DND-41 (cell line): Measurements from ENCODE around the gene GUCY1A1.

Experiments
- EZH2 ChIP-seq: IDR thresholded peaks from 3 replicates; pipeline ENCODE4 v1.6.1; 2012; ENCODE audit warnings: borderline replicate concordance, low read depth, mild to moderate bottlenecking, moderate library complexity, low read length, inconsistent platforms; ENCODE audit not compliant: severe bottlenecking
- TF ChIP-seq, protein P1 (sequence below): IDR thresholded peaks from 2 replicates; pipeline ENCODE4 v1.5.1; 2012; ENCODE audit warnings: borderline replicate concordance, low read length, moderate library complexity, mild to moderate bottlenecking; ENCODE audit not compliant: poor library complexity, severe bottlenecking; ENCODE audit errors: extremely low read depth

DNA sequence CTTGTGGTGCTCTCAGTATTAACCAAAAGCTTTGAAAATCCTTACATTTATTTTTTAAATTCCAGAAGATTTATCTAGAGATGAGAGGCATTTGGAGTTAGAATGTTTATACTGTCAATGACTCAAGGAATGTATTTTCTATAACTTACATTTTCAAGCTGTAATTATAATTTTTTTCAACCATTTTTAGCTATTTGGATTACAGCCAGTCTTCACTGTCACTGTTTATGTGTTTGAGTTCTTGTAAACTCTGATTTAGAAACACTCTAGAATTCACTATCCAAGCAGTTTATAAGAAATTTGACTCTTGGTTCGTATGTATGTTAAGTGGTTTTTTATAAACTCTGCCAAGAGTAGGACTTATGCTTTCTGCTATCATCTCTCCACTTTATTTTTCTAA lies 36.7 kb upstream of the GUCY1A1 start:
- TF ChIP-seq, protein P1, sequence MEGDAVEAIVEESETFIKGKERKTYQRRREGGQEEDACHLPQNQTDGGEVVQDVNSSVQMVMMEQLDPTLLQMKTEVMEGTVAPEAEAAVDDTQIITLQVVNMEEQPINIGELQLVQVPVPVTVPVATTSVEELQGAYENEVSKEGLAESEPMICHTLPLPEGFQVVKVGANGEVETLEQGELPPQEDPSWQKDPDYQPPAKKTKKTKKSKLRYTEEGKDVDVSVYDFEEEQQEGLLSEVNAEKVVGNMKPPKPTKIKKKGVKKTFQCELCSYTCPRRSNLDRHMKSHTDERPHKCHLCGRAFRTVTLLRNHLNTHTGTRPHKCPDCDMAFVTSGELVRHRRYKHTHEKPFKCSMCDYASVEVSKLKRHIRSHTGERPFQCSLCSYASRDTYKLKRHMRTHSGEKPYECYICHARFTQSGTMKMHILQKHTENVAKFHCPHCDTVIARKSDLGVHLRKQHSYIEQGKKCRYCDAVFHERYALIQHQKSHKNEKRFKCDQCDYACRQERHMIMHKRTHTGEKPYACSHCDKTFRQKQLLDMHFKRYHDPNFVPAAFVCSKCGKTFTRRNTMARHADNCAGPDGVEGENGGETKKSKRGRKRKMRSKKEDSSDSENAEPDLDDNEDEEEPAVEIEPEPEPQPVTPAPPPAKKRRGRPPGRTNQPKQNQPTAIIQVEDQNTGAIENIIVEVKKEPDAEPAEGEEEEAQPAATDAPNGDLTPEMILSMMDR: no peak
- no peak for TF ChIP-seq EZH2
